Cardiac fibroblast (primary cell): Measurements from ENCODE around the gene NOVA2.

Source experiments
- DNase-seq, 2 donors: peaks; one replicate each; pipeline versions ENCODE4 v3.0.0 to v3.0.0-alpha.2; 2010; ENCODE audit warnings: low read depth in 2 of 2
- H3K4me3 ChIP-seq, 2 donors: replicated peaks in 1 of 2; 1 replicate in 1 of 2; 2 replicates in 1 of 2; pipeline ENCODE4 v1.5.1; 2011; ENCODE audit warnings: low read depth in 2 of 2, low read length in 2 of 2, mild to moderate bottlenecking in 2 of 2, moderate library complexity in 1 of 2
- TF ChIP-seq, protein P1 (sequence below): IDR thresholded peaks from one replicate; pipeline ENCODE4 v1.5.1; 2011; ENCODE audit warnings: low read depth, mild to moderate bottlenecking, low read length, inconsistent platforms

Gene NOVA2

DNA sequence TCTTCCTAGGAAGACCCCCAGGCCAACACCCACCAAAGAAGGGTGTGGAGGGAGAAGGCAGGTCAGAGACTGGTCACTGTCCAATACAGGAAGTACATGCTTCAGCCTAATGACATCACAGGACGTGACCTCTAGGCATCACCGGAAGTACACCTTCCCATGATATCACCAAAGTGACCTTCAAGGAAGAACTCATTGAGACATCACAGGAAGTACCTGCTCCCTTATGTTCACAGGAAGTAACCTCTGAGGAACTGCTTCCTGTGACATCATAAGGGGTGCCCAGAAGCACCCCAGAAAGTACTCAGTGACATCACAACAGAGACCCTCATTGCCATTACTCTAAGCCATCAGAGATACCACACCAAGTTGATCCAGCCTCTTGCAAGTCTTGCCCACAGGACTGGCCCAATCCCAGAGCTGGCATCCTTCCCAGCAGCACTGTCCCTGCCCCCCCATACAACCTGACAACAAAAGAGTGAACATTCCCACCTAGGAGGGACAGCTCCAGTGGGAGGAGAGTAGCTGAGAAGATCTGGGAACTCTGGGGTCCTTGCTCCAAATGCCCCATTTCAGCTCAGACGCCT, 34.8 kb downstream of the NOVA2 start:
- TF ChIP-seq, protein P1, sequence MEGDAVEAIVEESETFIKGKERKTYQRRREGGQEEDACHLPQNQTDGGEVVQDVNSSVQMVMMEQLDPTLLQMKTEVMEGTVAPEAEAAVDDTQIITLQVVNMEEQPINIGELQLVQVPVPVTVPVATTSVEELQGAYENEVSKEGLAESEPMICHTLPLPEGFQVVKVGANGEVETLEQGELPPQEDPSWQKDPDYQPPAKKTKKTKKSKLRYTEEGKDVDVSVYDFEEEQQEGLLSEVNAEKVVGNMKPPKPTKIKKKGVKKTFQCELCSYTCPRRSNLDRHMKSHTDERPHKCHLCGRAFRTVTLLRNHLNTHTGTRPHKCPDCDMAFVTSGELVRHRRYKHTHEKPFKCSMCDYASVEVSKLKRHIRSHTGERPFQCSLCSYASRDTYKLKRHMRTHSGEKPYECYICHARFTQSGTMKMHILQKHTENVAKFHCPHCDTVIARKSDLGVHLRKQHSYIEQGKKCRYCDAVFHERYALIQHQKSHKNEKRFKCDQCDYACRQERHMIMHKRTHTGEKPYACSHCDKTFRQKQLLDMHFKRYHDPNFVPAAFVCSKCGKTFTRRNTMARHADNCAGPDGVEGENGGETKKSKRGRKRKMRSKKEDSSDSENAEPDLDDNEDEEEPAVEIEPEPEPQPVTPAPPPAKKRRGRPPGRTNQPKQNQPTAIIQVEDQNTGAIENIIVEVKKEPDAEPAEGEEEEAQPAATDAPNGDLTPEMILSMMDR, result no peak
- DNase-seq, result no peak
- H3K4me3 ChIP-seq, result no peak overlapping the region

DNA sequence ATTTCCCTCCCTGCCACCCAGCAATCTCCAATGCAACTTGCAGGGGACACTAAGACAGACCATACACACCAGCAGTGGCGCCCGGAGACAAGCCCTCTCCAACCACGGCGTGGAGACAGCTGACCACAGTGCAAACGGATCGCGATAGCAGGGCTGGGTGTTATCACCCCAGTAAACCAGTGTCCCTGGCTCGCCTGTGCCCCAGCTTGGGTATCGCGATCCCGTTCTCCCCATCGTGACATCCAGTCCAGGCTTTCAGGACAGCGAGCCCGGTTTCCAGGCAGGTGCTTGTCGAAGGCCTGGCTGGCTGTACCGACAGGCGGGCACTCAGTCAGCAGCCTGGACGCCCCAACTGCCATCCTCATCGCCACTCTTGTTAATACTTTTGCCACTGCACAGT, 38.4 kb downstream of the NOVA2 start:
- TF ChIP-seq, protein P1, result no peak
- no peak for DNase-seq
- H3K4me3 ChIP-seq, result no peak overlapping the region

DNA sequence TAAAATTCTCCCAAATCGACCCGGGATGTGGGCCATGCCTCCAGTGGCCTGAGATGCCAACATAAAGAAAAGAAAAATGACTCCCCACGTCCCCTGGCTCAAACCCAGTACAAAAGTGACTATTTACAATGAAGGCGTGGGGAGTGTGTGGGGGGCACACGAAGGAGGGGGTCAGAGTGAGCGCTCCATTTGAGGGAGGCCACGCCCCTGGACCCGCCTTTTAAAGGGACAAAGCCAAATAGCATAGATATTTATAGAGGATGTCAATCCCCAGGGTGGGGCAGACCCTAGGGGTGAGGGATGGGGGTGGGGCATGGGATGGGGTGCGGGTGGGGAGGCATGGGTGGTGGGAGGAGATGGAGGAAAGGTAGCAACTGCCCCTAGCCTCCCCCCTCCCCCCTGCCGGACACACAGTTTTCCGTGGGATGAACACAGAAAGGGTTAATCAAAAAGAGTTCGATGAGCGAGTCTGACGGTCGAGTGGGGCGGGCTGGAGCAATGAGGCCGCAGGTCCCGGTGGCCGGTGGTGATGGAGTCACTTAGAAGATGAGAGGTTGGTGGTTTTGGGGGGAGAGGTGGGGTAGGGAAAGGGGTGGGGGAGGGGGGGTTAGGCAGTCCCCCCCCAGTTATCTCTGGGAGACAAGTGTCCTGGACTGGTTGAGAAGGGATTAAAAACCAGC, 39.0 kb downstream of the NOVA2 start:
- TF ChIP-seq, protein P1, result no peak
- no peak for DNase-seq
- H3K4me3 ChIP-seq, result no peak overlapping the region

DNA sequence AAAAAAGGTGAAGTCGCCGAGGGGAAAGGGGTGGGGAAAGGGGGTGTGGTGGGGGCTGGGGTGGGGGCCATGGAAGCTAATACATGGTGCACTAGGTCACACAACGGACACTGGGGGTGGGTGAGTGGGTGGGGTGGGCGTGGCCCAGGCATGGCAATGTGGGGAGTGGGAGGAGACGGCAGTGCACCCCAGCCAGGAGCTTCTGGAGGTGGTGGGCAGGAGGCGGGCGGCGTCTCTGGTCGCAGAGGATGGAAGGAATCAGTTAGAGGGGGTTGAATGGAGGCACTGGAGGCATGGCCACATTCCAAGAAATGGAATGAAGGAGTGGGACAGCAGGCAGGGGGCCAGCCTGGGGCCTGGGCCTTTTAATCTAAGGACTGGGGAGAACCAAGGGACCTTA, 39.9 kb downstream of the NOVA2 start:
- TF ChIP-seq, protein P1, result no peak
- DNase-seq, result no peak
- no peak overlapping the region for H3K4me3 ChIP-seq

DNA sequence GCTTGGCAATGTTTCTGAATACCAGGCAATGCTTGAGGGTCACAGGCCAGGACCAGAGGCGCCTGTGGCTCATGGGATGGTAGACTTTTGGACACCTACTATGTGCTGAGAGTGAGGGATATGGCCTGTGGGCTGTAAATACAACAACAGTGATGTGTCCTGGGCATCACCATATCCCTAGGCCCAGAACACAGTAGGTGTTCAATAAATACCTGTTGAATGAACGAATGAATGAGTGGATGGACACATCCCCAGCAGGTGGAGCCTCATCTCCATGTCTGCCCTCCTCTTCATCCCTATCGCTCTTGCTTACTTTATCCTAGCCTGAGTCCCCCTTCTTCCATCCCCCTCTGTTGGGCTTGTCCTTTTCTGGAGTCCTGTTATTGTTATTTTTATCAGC, 42.6 kb downstream of the NOVA2 start:
- no peak for DNase-seq
- H3K4me3 ChIP-seq, result no peak overlapping the region
- TF ChIP-seq, protein P1, result peak; percentile 8

DNA sequence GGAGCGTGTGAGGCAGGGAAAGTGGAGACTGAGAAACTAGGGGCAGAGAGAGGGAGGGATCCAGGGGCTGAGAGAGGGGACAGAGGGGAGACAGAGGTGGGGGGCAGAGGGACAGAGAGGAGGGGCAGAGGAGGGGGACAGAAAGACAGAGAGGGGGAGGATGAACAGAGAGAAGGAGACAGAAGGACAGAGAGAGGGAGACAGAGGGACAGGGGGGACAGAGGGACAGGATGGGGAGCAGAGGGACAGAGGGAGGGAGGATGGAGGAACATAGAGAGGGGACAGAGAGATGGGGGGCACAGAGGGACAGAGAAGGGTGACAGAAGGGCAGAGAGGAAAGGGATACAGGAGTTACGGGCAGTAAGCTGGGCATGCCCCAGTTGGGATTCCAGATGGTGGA, 44.4 kb downstream of the NOVA2 start:
- TF ChIP-seq, protein P1, result no peak
- no peak for DNase-seq
- H3K4me3 ChIP-seq, result no peak overlapping the region
